NK-92 (cell line): ENCODE measurements around the gene MANF.

Experiments used
- DNase-seq: peaks from one replicate; lab custom pipeline; 2025; ENCODE audit not compliant: unreplicated experiment; lab: John Stamatoyannopoulos, UW

MANF gene

DNA sequence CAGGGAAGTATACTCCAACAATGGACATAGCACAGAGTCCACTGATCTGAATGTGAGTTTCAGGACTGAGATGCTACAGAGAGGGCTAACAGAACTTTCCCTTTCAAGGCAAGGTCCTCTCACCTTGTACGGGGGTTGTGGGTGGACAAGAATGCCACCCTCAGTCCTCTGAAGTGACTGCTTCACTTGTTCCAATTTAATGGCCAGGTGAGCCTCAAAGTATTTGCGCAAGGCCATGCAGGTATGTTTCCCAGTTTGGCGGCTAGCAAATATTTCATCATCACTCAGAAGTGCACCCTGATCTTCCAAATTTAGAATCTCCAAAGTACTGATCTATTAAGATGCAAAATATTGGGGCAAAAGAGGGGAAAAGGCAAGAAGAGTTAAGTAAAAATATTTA, 44.0 kb downstream of the MANF start:
- no peak for DNase-seq

- DNase-seq = no peak
Observed at GRCh38 chr3:51434110-51434509, 49.0 kb downstream of the MANF start.

DNA sequence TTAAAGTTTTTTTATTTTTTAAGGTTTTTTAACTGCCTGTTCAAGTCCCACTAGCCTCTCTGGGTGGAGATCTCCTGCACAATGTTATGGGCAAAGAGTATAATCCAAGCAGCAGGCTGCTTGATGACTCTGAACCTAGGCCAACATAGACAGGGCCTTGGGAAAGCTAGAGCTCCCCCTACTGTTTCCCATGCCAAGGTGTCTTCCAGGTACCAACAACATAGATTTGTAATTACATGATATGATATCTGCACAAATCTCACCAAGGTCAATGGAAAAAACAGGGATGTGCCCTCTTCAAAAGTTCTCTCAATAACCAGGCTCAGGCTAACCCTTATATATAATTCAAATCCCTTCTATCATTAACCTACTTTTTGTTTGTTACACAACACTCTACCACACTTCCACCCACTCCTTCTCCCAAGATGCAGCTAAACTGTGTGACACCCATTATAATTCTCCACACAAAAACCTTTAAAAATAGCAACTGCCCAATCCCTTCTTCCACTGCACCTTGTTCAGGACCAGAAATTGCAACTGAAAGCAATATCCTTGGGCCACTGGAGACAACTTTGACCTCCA, 49.7 kb downstream of the MANF start:
- no peak for DNase-seq

GRCh38 chr3:51436998-51437639, 52.0 kb downstream of the MANF start:
- DNase-seq = no peak
